Left lung (tissue), 10 donors: ENCODE results near the gene FEM1B. TPM values are rescaled to one million over a fixed set of nuclear protein-coding genes. Genes with fewer than 3 reads are reported as not detected.

ENCODE experiments used
- ATAC-seq: fragments of 200-7000 bp; cut with Tn5 transposase; one replicate; pipeline ENCODE4 v1.9.1; 2020; ENCODE audit warnings: moderate library complexity
- DNase-seq, 4 donors: peaks; one replicate each; pipeline ENCODE4 v3.0.0-alpha.2; 2013 to 2020
- H3K27ac ChIP-seq, 2 donors: fragments of 200-600 bp; sonication (generic) in 1 of 2; one replicate each; pipeline versions ENCODE4 v1.5.0 to v1.8.0; 2020 to 2021
- H3K27me3 ChIP-seq, 2 donors: fragments of 200-600 bp; sonication (generic) in 1 of 2; one replicate each; pipeline versions ENCODE4 v1.5.0 to v1.8.0; 2020 to 2021
- H3K36me3 ChIP-seq, 2 donors: fragments of 200-600 bp; sonication (generic) in 1 of 2; one replicate each; pipeline versions ENCODE4 v1.5.0 to v1.8.0; 2020 to 2021
- H3K4me1 ChIP-seq, 2 donors: fragments of 200-600 bp; one replicate each; pipeline ENCODE4 v1.8.0; 2021
- H3K4me3 ChIP-seq, 2 donors: fragments of 200-600 bp; sonication (generic) in 1 of 2; one replicate each; pipeline versions ENCODE4 v1.5.0 to v1.8.0; 2020 to 2021; ENCODE audit warnings: mild to moderate bottlenecking in 1 of 2
- H3K9me3 ChIP-seq, 2 donors: fragments of 200-600 bp; sonication (generic) in 1 of 2; one replicate each; pipeline versions ENCODE4 v1.5.0 to v1.8.0; 2020 to 2021
- CTCF ChIP-seq, 2 donors: fragments of 200-600 bp; sonication (generic) in 1 of 2; IDR thresholded peaks; one replicate each; pipeline versions ENCODE4 v1.5.0 to v1.8.0; 2021; ENCODE audit warnings: antibody characterized with exemption in 2 of 2
- intact Hi-C, 2 donors: fragments of 100-400 bp; cut with DNase I; formaldehyde crosslinking; loops; one replicate each; pipeline versions ENCODE4 v1.11.2 to v1.14.2; 2022
- polyA plus RNA-seq, 6 donors: library from polyadenylated mRNA; unstranded; fragments of 120-200 nt; gene quantifications; one replicate each; pipeline ENCODE4 v1.2.1, GENCODE V29; 2013; ENCODE audit not compliant: insufficient read length in 6 of 6
- total RNA-seq, 2 donors: library from RNA; stranded (reverse); fragmentation: NEBNext Ultra II Directional; extraction: Animal tissue kit (Norgen Biotek cat#: 25700); gene quantifications; one replicate each; pipeline ENCODE4 v1.2.1, GENCODE V29; 2021
- donor health status: DM: no; HTN: yes; CAD: no.
- donor health status: DM: no; HTN: no; CAD: no.

The FEM1B gene
- total and polyA plus RNA-seq, 8 donors, result 44.1 to 57.2 (median 50.4) TPM

GRCh38 chr15:68289621-68290352, 12.2 kb downstream of the FEM1B start:
- H3K9me3 ChIP-seq, result no peaks in the 10 kb centered on the region
- no peak overlapping the region for H3K4me3 ChIP-seq
- no peak overlapping the region for H3K27ac ChIP-seq
- no peaks in the 10 kb centered on the region for H3K27me3 ChIP-seq
- H3K4me1 ChIP-seq, result peaks cover 9 to 55% of the 10 kb centered on the region in 2 donors
- ATAC-seq (no peak), DNase-seq (no peak)
- H3K36me3 ChIP-seq, result peaks cover 0 to 27% of the 10 kb centered on the region in 2 donors
- intact Hi-C loops, result no loop called here
- TF ChIP-seq CTCF (IDR thresholded peaks at IDR 0.05), result no peak

- H3K9me3 ChIP-seq, result no peaks in the 10 kb centered on the region
- H3K27me3 ChIP-seq, result no peaks in the 10 kb centered on the region
- H3K36me3 ChIP-seq, result peaks cover 0 to 26% of the 10 kb centered on the region in 2 donors
- intact Hi-C loops, result no loop called here
- H3K27ac ChIP-seq, result no peak overlapping the region
- peaks cover 0 to 55% of the 10 kb centered on the region in 2 donors for H3K4me1 ChIP-seq
- no peak for TF ChIP-seq CTCF (IDR thresholded peaks at IDR 0.05)
- no peak for ATAC-seq
- no peak overlapping the region for H3K4me3 ChIP-seq
- no peak for DNase-seq
Observed at GRCh38 chr15:68290715-68291114, 13.2 kb downstream of the FEM1B start.

GRCh38 chr15:68292157-68292781, 14.7 kb downstream of the FEM1B start:
- Histone ChIP-seq H3K27me3 (no peaks in the 10 kb centered on the region), H3K4me3 (no peak overlapping the region), H3K27ac (no peak overlapping the region), H3K36me3 (peaks cover 0 to 26% of the 10 kb centered on the region in 2 donors), H3K4me1 (peaks cover 0 to 39% of the 10 kb centered on the region in 2 donors), H3K9me3 (no peaks in the 10 kb centered on the region)
- no peak for DNase-seq
- intact Hi-C loops, result no loop called here
- no peak for ATAC-seq
- no peak for TF ChIP-seq CTCF (IDR thresholded peaks at IDR 0.05)

GRCh38 chr15:68292967-68293366, 15.4 kb downstream of the FEM1B start:
- no peak for ATAC-seq
- no peak overlapping the region for H3K4me3 ChIP-seq
- H3K4me1 ChIP-seq, result peaks cover 0 to 32% of the 10 kb centered on the region in 2 donors
- DNase-seq, result no peak
- intact Hi-C loops, result no loop called here
- H3K36me3 ChIP-seq, result peaks cover 0 to 26% of the 10 kb centered on the region in 2 donors
- TF ChIP-seq CTCF (IDR thresholded peaks at IDR 0.05), result no peak
- H3K9me3 ChIP-seq, result no peaks in the 10 kb centered on the region
- H3K27ac ChIP-seq, result no peak overlapping the region
- no peaks in the 10 kb centered on the region for H3K27me3 ChIP-seq

GRCh38 chr15:68295014-68295805, 17.7 kb downstream of the FEM1B start:
- intact Hi-C loops, result no loop called here
- Histone ChIP-seq H3K4me3 (no peak overlapping the region), H3K4me1 (peaks cover 0 to 36% of the 10 kb centered on the region in 2 donors), H3K27ac (no peak overlapping the region), H3K9me3 (no peaks in the 10 kb centered on the region), H3K36me3 (peaks cover 0 to 15% of the 10 kb centered on the region in 2 donors), H3K27me3 (no peaks in the 10 kb centered on the region)
- ATAC-seq (no peak), DNase-seq (no peak)
- TF ChIP-seq CTCF (IDR thresholded peaks at IDR 0.05), result no peak
